HepG2 (cell line): ENCODE results near the gene DNM1. TPM values are rescaled to one million over a fixed set of nuclear protein-coding genes. Genes with fewer than 3 reads are reported as not detected.

Experiments used
- ATAC-seq: fragments of 200-7000 bp; cut with Tn5 transposase; 3 replicates; pipeline ENCODE4 v1.9.1; 2020; ENCODE audit warnings: mild to moderate bottlenecking, moderate library complexity
- BruUV-seq: library from RNA; stranded (reverse); fragments of 400-500 nt; replicated peaks from 2 replicates; lab custom pipeline; 2021; lab: Mats Ljungman, UMichigan
- CTCF ChIA-PET: fragments of 300-600 bp; formaldehyde crosslinking; extraction: SDS; loops from one replicate; lab custom pipeline; 2021; ENCODE audit warnings: low total read pairs, inconsistent platforms, low intra/inter-chr PET ratio; lab: Yijun Ruan, JAX
- POLR2A ChIA-PET: fragments of 350-600 bp; sonication (Branson Sonifier 250); formaldehyde crosslinking; loops from one replicate; lab custom pipeline; 2020; ENCODE audit warnings: antibody characterized with exemption, inconsistent platforms; lab: Yijun Ruan, JAX
- DNase-seq: peaks from one replicate; pipeline ENCODE4 v3.0.0-alpha.2; 2015; ENCODE audit warnings: low spot score
- FAIRE-seq: peaks from 3 replicates; lab custom pipeline; 2011; peaks lifted over from hg19 to GRCh38; lab: Jason Lieb, UNC
- H2AFZ ChIP-seq: one replicate; pipeline ENCODE4 v1.6.1; 2011; ENCODE audit warnings: low read length, inconsistent platforms
- H3K27ac ChIP-seq: fragments of 300-600 bp; 3 replicates; pipeline ENCODE4 v1.8.0; 2011; ENCODE audit warnings: mixed run types, mild to moderate bottlenecking, mixed read lengths, low read length, inconsistent platforms; ENCODE audit not compliant: insufficient read depth; ENCODE audit errors: extremely low read length
- H3K27me3 ChIP-seq, 2 experiments: fragments of 200-600 bp in 1 of 2; 2 replicates in 1 of 2; 3 replicates in 1 of 2; pipeline versions ENCODE4 v1.6.0 to v1.8.0; 2011; ENCODE audit warnings: low read length in 2 of 2, mild to moderate bottlenecking in 2 of 2, moderate library complexity in 2 of 2, inconsistent platforms in 1 of 2; ENCODE audit not compliant: insufficient read depth in 2 of 2, control insufficient read depth in 1 of 2
- H3K36me3 ChIP-seq, 2 experiments: fragments of 200-600 bp in 1 of 2; replicated peaks in 1 of 2; 2 replicates in 1 of 2; 3 replicates in 1 of 2; pipeline versions ENCODE4 v1.5.1 to v1.8.0; 2011; ENCODE audit warnings: low read length in 2 of 2, inconsistent platforms in 1 of 2; ENCODE audit not compliant: insufficient read depth in 2 of 2, control insufficient read depth in 1 of 2
- H3K4me1 ChIP-seq: 2 replicates; pipeline ENCODE4 v1.5.1; 2012; ENCODE audit warnings: low read length, inconsistent platforms; ENCODE audit not compliant: insufficient read depth
- H3K4me2 ChIP-seq: 2 replicates; pipeline ENCODE4 v1.6.0; 2011; ENCODE audit warnings: low read depth, low read length, inconsistent platforms
- H3K4me3 ChIP-seq, 3 experiments: fragments of 200-600 bp in 1 of 3; sonication (generic), shearing (Covaris generic) in 1 of 3; replicated peaks in 1 of 3; 2 replicates each; pipeline ENCODE4 v1.5.1; 2011 to 2016; ENCODE audit warnings: low read length in 3 of 3, inconsistent platforms in 2 of 3, low read depth in 2 of 3, mild to moderate bottlenecking in 2 of 3, control low read depth in 1 of 3, mixed read lengths in 1 of 3; ENCODE audit not compliant: insufficient read depth in 1 of 3
- H3K79me2 ChIP-seq: one replicate; pipeline ENCODE4 v1.6.1; 2011; ENCODE audit warnings: low read length, inconsistent platforms; ENCODE audit not compliant: insufficient read depth
- H3K9ac ChIP-seq: 2 replicates; pipeline ENCODE4 v1.6.0; 2011; ENCODE audit warnings: mild to moderate bottlenecking, low read depth, low read length, inconsistent platforms; ENCODE audit not compliant: insufficient read depth
- H3K9me3 ChIP-seq: 2 replicates; pipeline ENCODE4 v1.5.1; 2012; ENCODE audit warnings: mild to moderate bottlenecking, low read length
- H4K20me1 ChIP-seq: 2 replicates; pipeline ENCODE4 v1.6.0; 2011; ENCODE audit warnings: inconsistent platforms, mild to moderate bottlenecking, low read length, moderate library complexity; ENCODE audit not compliant: insufficient read depth
- CREB1 ChIP-seq, 2 experiments: fragments of 450-650 bp in 1 of 2; IDR thresholded peaks; 2 replicates each; pipeline ENCODE4 v1.6.1; 2016 to 2017; ENCODE audit warnings: control low read depth in 1 of 2, mild to moderate bottlenecking in 1 of 2, missing compliant biosample characterization in 1 of 2, missing genetic modification characterization in 1 of 2
- EHMT2 ChIP-seq: fragments of 200-600 bp; sonication (generic); IDR thresholded peaks from 2 replicates; pipeline ENCODE4 v1.7.0; 2017; ENCODE audit warnings: antibody characterized with exemption, low read depth, low read length, borderline replicate concordance
- FOSL1 ChIP-seq: sonication (generic); formaldehyde crosslinking; IDR thresholded peaks from 2 replicates; pipeline ENCODE4 v1.9.0; 2021; ENCODE audit warnings: missing genetic modification reagents, borderline replicate concordance
- GABPB1 ChIP-seq: IDR thresholded peaks from 2 replicates; pipeline ENCODE4 v1.6.1; 2016; ENCODE audit warnings: mild to moderate bottlenecking, missing genetic modification reagents, moderate library complexity, missing compliant biosample characterization
- NFE2L1 ChIP-seq: sonication (generic); formaldehyde crosslinking; IDR thresholded peaks from 2 replicates; pipeline ENCODE4 v1.4.0; 2020; ENCODE audit warnings: missing genetic modification reagents, mild to moderate bottlenecking, borderline replicate concordance
- PATZ1 ChIP-seq: sonication (generic); formaldehyde crosslinking; IDR thresholded peaks from 2 replicates; pipeline ENCODE4 v1.4.0; 2020; ENCODE audit warnings: missing genetic modification reagents
- SP4 ChIP-seq: sonication (generic); formaldehyde crosslinking; IDR thresholded peaks from 2 replicates; pipeline ENCODE4 v1.8.1; 2023; ENCODE audit warnings: mild to moderate bottlenecking, missing genetic modification reagents
- TBX2 ChIP-seq: sonication (generic); formaldehyde crosslinking; IDR thresholded peaks from 2 replicates; pipeline ENCODE4 v1.5.0; 2020; ENCODE audit warnings: missing genetic modification reagents, mild to moderate bottlenecking, borderline replicate concordance
- YY1 ChIP-seq: IDR thresholded peaks from 2 replicates; pipeline ENCODE4 v1.6.1; 2011; ENCODE audit warnings: low read length, low read depth, moderate library complexity, mild to moderate bottlenecking; ENCODE audit not compliant: insufficient read depth, insufficient replicate concordance
- ZBTB42 ChIP-seq: sonication (generic); formaldehyde crosslinking; IDR thresholded peaks from 2 replicates; pipeline ENCODE4 v1.5.0; 2020; ENCODE audit warnings: mild to moderate bottlenecking, missing genetic modification reagents
- ZFYVE20 ChIP-seq: sonication (generic); formaldehyde crosslinking; IDR thresholded peaks from 2 replicates; pipeline ENCODE4 v1.8.0; 2023; ENCODE audit warnings: low read depth, mild to moderate bottlenecking, moderate library complexity, missing genetic modification reagents, borderline replicate concordance
- ZNF138 ChIP-seq: sonication (generic); formaldehyde crosslinking; IDR thresholded peaks from 2 replicates; pipeline ENCODE4 v1.5.0; 2020; ENCODE audit warnings: mild to moderate bottlenecking, low read depth, missing genetic modification reagents
- ZNF546 ChIP-seq: sonication (generic); formaldehyde crosslinking; conservative IDR thresholded peaks from 2 replicates; pipeline ENCODE4 v1.8.1; 2023; ENCODE audit warnings: mild to moderate bottlenecking, missing genetic modification reagents
- ZNF605 ChIP-seq: sonication (generic); formaldehyde crosslinking; IDR thresholded peaks from 2 replicates; pipeline ENCODE4 v1.8.0; 2022; ENCODE audit warnings: mild to moderate bottlenecking, missing genetic modification reagents
- WGBS: methylation state at CpG from one replicate; pipeline ENCODE4 v1.1.6; 2017; ENCODE audit warnings: low lambda C conversion rate; 5-methylcytosine and 5-hydroxymethylcytosine counted together
- in situ Hi-C: cut with HindIII; loops from 2 replicates; pipeline ENCODE4 v1.10.0; 2017; ENCODE audit warnings: low pct_unique_long_range_greater_than_20kb; ENCODE audit not compliant: extremely low pct_ligation_motif_present
- intact Hi-C: fragments of 100-400 bp; cut with micrococcal nuclease; formaldehyde crosslinking; loops from one replicate; pipeline ENCODE4 v1.10.0; 2022; ENCODE audit not compliant: unreplicated experiment
- polyA plus RNA-seq, 8 experiments: library from polyadenylated mRNA; depleted of rRNA in 3 of 8; stranded (reverse) in 7 of 8; unstranded in 1 of 8; fragments of >200 nt; fragmentation: Illumina TruSeq in 4 of 8; extraction: Trizol in 4 of 8; gene quantifications; 2 replicates each; pipeline versions ENCODE4 v1.2.1 to v1.2.3, GENCODE V29; 2011 to 2016; ENCODE audit warnings: low read depth in 4 of 8, missing spikeins in 1 of 8, mixed read lengths in 1 of 8; ENCODE audit not compliant: insufficient read depth in 1 of 8
- total RNA-seq, 5 experiments: library from RNA; depleted of rRNA; stranded (reverse); fragments of >200 nt; fragmentation: Illumina TruSeq; extraction: Trizol; gene quantifications; 2 replicates each; pipeline ENCODE4 v1.2.3, GENCODE V29; 2016; ENCODE audit warnings: low read depth in 1 of 5
- TF ChIP-seq, protein P1 (sequence below): sonication (generic); formaldehyde crosslinking; IDR thresholded peaks from 2 replicates; pipeline ENCODE4 v1.5.1; 2020; ENCODE audit warnings: mild to moderate bottlenecking, missing genetic modification reagents

DNM1 gene
- total and polyA plus RNA-seq, 2 of the 13 experiments (the other 11 are each of a cell fraction or from before 2014, with no cell fraction given), result 0.13 to 0.58 TPM

DNA sequence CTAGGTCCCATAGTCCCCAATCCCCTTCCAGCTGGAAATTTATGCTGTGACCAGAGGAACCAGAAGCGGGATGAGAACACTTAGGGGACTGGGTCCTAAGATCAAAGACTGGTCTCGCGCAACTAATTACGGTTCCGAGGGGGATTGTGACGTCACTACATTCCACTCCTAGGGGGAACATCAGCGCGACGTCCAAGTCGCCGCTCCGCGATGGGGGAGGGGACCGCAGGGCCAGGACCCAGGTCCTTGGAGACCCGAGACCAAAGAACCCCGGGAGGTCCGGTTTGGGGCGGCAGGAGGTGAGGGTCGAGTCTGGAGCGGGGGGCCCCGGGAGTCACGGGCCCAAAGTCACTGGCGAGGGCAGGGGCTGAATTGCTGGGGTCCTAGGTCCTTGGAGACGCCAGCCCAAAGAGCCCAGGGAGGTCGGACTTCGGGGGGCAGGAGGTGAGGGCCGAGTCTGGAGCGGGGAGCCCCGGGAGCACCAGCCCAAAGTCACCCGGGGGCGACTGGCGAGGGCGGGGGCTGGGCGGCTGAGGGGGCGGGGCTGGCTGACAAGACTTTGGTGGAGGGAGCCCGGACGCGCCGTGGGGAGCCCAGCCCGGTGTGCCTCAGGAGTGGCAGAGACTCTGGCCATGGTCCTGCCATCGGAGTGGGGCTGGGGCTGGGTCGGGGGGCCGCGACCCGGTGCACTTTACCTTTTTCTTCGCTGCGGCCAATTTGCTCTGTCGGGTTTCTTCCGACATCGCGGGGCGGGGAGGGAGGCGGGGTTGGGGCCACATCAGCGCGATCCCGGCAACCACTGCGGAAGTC, 72.2 kb downstream of the DNM1 start, which contains the start of gene GOLGA2:
Gene GOLGA2, minus strand, starts transcription at position 810 of the 810 bp plus-strand sequence. Its CDS starts 31 bp downstream, at position 779.
- Histone ChIP-seq H4K20me1 (0 out of 2 replicates have a peak, but pooled peaks cover 5% of the 10 kb centered on the region), H3K9me3 (no peaks in the 10 kb centered on the region), H3K4me2 (peak within 1 kb of the TSS; percentile 93), H3K36me3 (peaks cover 8 to 27% of the 10 kb centered on the region in 2 experiments; a peak in 3 of 5 replicates), H3K79me2 (peaks cover 30% of the 10 kb centered on the region), H3K4me1 (peaks cover 29% of the 10 kb centered on the region), H3K9ac (peak within 1 kb of the TSS; percentile 94), H3K4me3 (peak within 1 kb of the TSS; percentile 91 to 98 (median 96)), H3K27me3 (no peaks in the 10 kb centered on the region; a peak in 1 of 5 replicates), H2AFZ (peak within 1 kb of the TSS; percentile 28), H3K27ac (peak within 1 kb of the TSS; percentile 85)
- FAIRE-seq, result peak; percentile 8
- peak; percentile 73 for ATAC-seq
- no TSS peak for BruUV-seq
- CTCF ChIA-PET, result no interaction called here
- POLR2A ChIA-PET, result interaction anchor here (0.7 to 2.1 kb wide), 24 partner anchors 8 to 279 kb away, joined by 3 to 21 read pairs (median 4); partner anchors contain the start of genes BBLN, CERCAM, GLE1 and SPTAN1
- 0% methylated on average over 11 of the region's 57 CpGs for WGBS
- intact Hi-C loops (no loop called here), in situ Hi-C loops (no loop called here)
- peak; percentile 56 for DNase-seq
- TF ChIP-seq GABPB1 (CRISPR knock-in tag) (no peak), ZBTB42 (CRISPR knock-in tag) (0 out of 2 replicates have a peak, but pooled peaks have one; percentile 10), PATZ1 (CRISPR knock-in tag) (peak; percentile 34; the same call in 1 of the 2 replicates), ZNF546 (no peak), ZFYVE20 (no peak), ZNF138 (CRISPR knock-in tag) (0 out of 2 replicates have a peak, but pooled peaks have one; percentile 23), ZNF605 (CRISPR knock-in tag) (peak; percentile 62; the same call in 1 of the 2 replicates), EHMT2 (no peak), YY1 (no peak), NFE2L1 (CRISPR knock-in tag) (no peak), TBX2 (CRISPR knock-in tag) (peak; percentile 38), FOSL1 (no peak), SP4 (CRISPR knock-in tag) (no peak), CREB1 (IDR thresholded peaks at IDR 0.05) (peak; percentile 99), CREB1 (CRISPR knock-in tag; IDR thresholded peaks at IDR 0.05) (peak; percentile 87)
- TF ChIP-seq, protein P1, sequence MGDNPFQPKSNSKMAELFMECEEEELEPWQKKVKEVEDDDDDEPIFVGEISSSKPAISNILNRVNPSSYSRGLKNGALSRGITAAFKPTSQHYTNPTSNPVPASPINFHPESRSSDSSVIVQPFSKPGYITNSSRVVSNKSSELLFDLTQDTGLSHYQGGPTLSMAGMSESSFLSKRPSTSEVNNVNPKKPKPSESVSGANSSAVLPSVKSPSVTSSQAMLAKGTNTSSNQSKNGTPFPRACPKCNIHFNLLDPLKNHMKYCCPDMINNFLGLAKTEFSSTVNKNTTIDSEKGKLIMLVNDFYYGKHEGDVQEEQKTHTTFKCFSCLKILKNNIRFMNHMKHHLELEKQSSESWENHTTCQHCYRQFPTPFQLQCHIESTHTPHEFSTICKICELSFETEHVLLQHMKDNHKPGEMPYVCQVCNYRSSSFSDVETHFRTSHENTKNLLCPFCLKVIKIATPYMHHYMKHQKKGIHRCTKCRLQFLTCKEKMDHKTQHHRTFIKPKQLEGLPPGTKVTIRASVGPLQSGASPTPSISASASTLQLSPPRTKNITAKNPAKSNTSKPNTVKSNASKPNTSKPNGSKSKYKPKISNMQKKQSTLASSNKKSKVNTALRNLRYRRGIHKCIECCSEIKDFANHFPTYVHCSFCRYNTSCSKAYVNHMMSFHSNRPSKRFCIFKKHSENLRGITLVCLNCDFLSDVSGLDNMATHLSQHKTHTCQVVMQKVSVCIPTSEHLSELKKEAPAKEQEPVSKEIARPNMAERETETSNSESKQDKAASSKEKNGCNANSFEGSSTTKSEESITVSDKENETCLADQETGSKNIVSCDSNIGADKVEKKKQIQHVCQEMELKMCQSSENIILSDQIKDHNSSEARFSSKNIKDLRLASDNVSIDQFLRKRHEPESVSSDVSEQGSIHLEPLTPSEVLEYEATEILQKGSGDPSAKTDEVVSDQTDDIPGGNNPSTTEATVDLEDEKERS (CRISPR knock-in tag), result 0 out of 2 replicates have a peak, but pooled peaks have one; percentile 4
